Activated CD4-positive, alpha-beta memory T cell treated with anti-CD3 and anti-CD28 coated beads for 36 hours (primary cell): ENCODE measurements around the gene MED13L. TPM values are rescaled to one million over a fixed set of nuclear protein-coding genes. Genes with fewer than 3 reads are reported as not detected.

Experiments
- CTCF ChIA-PET: fragments of 350-600 bp; sonication (Branson Sonifier 250); formaldehyde crosslinking; loops from one replicate; lab custom pipeline; 2021; ENCODE audit warnings: antibody characterized with exemption, inconsistent platforms; lab: Charles Lee
- POLR2A ChIA-PET: fragments of 350-600 bp; sonication (Branson Sonifier 250); formaldehyde crosslinking; loops from one replicate; lab custom pipeline; 2021; ENCODE audit warnings: antibody characterized with exemption; lab: Charles Lee
- DNase-seq: peaks from one replicate; pipeline ENCODE4 v3.0.0-alpha.2; 2020
- H3K27ac Mint-ChIP-seq: one replicate; pipeline ENCODE4 v1.8.0; 2021; ENCODE audit warnings: mixed read lengths
- H3K27me3 Mint-ChIP-seq: one replicate; pipeline ENCODE4 v1.8.0; 2021; ENCODE audit warnings: mixed read lengths
- H3K36me3 Mint-ChIP-seq: one replicate; pipeline ENCODE4 v1.8.0; 2021; ENCODE audit warnings: mixed read lengths
- H3K4me1 Mint-ChIP-seq: one replicate; pipeline ENCODE4 v1.8.0; 2021; ENCODE audit warnings: low read depth, mixed read lengths
- H3K4me3 Mint-ChIP-seq: one replicate; pipeline ENCODE4 v1.8.0; 2021; ENCODE audit warnings: mild to moderate bottlenecking, mixed read lengths
- H3K9me3 Mint-ChIP-seq: one replicate; pipeline ENCODE4 v1.8.0; 2021; ENCODE audit warnings: mixed read lengths
- intact Hi-C: fragments of 100-400 bp; cut with micrococcal nuclease; formaldehyde crosslinking; loops from one replicate; pipeline ENCODE4 v1.15.1; 2023
- total RNA-seq, 2 experiments: library from RNA; stranded (reverse); gene quantifications; one replicate each; pipeline ENCODE4 v1.2.3, GENCODE V29; 2021

Gene MED13L
- total RNA-seq, 2 experiments from 2014 or later = 37.7 to 41.4 TPM

- ChIA-PET CTCF (no interaction called here), POLR2A (no interaction called here)
- Mint-ChIP-seq H3K9me3 (no peaks in the 10 kb centered on the region), H3K36me3 (no peaks in the 10 kb centered on the region), H3K4me3 (no peak overlapping the region), H3K4me1 (no peaks in the 10 kb centered on the region), H3K27ac (no peak overlapping the region), H3K27me3 (no peaks in the 10 kb centered on the region)
- no peak for DNase-seq
- intact Hi-C loops = no loop called here
Measured at GRCh38 chr12:115944392-115944742, 333.1 kb downstream of the MED13L start.

DNA sequence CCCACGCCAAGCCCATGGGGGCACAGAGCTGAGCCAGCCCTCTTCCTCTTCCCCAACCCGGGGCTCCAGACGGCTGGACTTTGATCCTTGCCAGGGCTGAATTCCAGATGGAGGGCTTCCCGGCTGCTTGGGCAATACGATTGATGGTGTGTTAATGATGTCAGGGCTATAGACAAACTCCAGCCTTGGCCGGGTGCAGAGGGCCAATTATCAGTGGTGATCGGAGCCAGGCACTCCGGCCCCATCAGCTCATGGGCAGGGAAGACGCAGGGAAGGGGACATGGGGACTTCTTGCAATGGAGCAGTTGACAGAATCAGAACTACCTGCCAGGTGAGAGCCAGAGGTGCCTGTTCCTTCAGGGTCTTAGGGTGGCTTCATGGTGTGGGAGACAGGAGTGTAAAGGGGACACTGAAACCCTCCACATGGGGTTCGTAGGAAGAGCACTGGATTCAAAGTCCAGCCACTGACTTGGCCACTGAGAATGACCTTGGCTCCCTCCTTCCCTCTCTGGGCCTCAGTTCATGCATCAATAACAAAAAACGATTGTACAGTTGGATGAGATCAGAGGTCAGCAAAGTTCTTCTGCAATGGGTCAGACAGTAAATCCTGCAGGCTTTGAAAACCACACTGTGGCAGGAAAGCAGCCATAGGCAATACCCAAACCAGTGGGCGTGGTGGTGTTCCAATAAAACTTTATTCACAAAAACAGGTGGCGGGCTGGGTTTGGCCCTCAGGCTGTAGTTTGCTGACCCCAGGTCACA, 333.7 kb downstream of the MED13L start:
- no peak overlapping the region for H3K27ac Mint-ChIP-seq
- ChIA-PET CTCF (no interaction called here), POLR2A (no interaction called here)
- H3K4me1 Mint-ChIP-seq = no peaks in the 10 kb centered on the region
- H3K36me3 Mint-ChIP-seq = no peaks in the 10 kb centered on the region
- DNase-seq = no peak
- H3K4me3 Mint-ChIP-seq = no peak overlapping the region
- peaks cover 5% of the 10 kb centered on the region for H3K9me3 Mint-ChIP-seq
- intact Hi-C loops = no loop called here
- peaks cover under 1% of the 10 kb centered on the region for H3K27me3 Mint-ChIP-seq

DNA sequence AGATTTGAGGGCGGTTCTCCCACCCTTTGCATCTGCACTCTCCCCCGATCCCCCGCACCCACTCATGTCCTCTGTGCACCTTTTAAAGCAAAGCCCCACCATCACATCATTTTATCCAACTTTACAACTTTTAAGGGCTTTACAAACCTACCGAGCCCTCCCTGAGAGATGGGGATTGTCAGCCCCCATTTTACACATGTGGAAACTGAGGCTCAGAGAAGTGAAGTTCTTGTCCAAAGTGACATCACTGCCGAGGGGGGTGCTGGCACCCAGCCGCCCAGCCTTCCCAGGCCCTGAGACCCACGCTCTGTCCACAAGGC, 334.2 kb downstream of the MED13L start:
- Mint-ChIP-seq H3K27ac (no peak overlapping the region), H3K4me3 (no peak overlapping the region), H3K9me3 (peaks cover 8% of the 10 kb centered on the region), H3K27me3 (peaks cover 2% of the 10 kb centered on the region), H3K4me1 (no peaks in the 10 kb centered on the region), H3K36me3 (no peaks in the 10 kb centered on the region)
- CTCF ChIA-PET = no interaction called here
- POLR2A ChIA-PET = no interaction called here
- no peak for DNase-seq
- intact Hi-C loops = no loop called here

DNA sequence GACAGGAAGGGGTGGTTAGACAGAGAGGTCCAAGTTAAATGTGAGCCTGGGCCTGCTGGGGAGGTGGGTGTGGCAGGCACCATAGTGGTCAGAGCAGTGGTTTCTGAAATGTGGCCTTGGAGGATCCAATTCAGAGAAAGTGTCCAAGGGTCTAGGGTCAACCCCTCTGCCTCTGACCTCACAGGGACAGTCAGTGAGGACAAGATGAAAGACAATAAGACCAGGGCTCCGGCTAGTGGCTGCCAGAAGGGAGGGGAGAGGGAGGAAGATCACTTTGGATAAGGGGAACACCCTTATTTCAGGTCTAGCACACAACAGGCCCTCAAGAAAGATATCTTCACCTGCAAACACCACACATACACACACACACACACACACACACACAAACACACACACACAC, 335.1 kb downstream of the MED13L start:
- H3K4me3 Mint-ChIP-seq = no peak overlapping the region
- peaks cover 2% of the 10 kb centered on the region for H3K27me3 Mint-ChIP-seq
- no peak for DNase-seq
- intact Hi-C loops = no loop called here
- H3K4me1 Mint-ChIP-seq = no peaks in the 10 kb centered on the region
- H3K9me3 Mint-ChIP-seq = peaks cover 8% of the 10 kb centered on the region
- no peak overlapping the region for H3K27ac Mint-ChIP-seq
- ChIA-PET POLR2A (no interaction called here), CTCF (no interaction called here)
- no peaks in the 10 kb centered on the region for H3K36me3 Mint-ChIP-seq

DNA sequence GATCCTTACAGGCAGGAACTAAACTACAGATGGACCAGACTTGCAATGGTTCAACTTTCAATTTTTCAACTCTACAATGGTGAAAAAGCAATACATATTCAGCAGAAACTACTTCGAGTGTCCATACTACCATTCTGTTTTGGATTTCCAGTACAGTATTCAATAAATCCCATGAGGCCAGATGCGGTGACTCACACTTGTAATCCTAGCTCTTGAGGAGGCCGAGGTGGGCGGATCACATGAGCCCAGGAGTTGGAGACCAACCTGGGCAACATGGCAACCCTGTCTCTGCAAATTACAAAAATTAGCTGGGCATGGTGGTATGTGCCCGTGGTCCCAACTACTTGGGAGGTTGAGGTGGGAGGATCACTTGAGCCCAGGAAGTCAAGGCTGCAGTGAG, 336.1 kb downstream of the MED13L start:
- H3K4me3 Mint-ChIP-seq = no peak overlapping the region
- no peaks in the 10 kb centered on the region for H3K36me3 Mint-ChIP-seq
- ChIA-PET POLR2A (no interaction called here), CTCF (interaction anchor here (0.6 kb wide), 1 partner anchor 652 kb away, joined by 3 read pairs; no protein-coding TSS in a partner anchor)
- no peak for DNase-seq
- peaks cover 2% of the 10 kb centered on the region for H3K27me3 Mint-ChIP-seq
- no peaks in the 10 kb centered on the region for H3K4me1 Mint-ChIP-seq
- intact Hi-C loops = no loop called here
- H3K9me3 Mint-ChIP-seq = peaks cover 8% of the 10 kb centered on the region
- no peak overlapping the region for H3K27ac Mint-ChIP-seq

GRCh38 chr12:115938794-115939377, 338.6 kb downstream of the MED13L start:
- CTCF ChIA-PET = no interaction called here
- H3K27ac Mint-ChIP-seq = no peak overlapping the region

DNA sequence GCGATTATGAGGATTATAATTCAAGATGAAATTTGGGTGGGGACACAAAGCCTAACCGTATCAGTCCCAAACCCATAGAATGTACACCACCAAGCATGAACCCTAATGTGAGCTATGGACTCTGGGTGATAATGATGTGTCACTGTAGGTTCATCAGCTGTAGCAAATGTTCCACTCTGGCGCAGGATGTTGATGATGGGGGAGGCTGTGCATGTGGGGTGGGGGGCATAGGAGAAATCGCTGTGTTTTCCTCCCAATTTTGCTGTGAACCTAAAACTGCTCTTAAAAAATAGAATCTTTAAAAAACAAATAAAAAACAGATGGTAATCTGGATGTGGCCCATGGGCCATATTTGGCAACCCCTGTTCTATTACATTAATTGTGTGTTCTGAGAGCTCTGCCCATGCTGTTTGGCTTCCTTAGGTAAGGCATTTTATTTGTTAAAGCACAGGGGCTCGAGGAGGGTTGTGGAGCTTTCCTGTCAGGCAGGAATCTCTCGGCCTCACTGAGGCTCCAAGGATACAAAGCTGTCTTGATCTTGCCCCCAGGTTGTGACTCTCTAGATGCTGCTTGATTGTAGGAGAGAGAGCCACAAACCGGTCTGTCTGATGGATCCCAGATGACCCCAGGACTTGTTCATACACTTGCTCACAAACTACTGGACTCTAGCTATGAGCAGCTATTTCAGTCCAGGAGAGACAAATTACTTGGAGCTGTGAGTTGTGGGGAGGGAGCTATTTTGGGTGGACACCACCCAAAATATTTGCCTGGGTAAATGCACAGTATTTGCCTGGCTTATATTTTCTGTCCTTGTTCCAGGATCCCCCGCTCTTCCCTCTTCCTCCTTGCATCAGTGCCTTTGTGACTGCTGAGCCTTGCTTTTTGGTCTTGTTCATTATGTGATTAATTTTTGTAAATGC, 340.2 kb downstream of the MED13L start:
- Mint-ChIP-seq H3K36me3 (no peaks in the 10 kb centered on the region), H3K27me3 (peaks cover 2% of the 10 kb centered on the region), H3K4me1 (no peaks in the 10 kb centered on the region), H3K9me3 (peaks cover 8% of the 10 kb centered on the region), H3K4me3 (no peak overlapping the region), H3K27ac (no peak overlapping the region)
- ChIA-PET POLR2A (no interaction called here), CTCF (interaction anchor here (1.3 to 1.8 kb wide), 2 partner anchors 19 to 1957 kb away, joined by 4 to 8 read pairs; no protein-coding TSS in a partner anchor)
- no peak for DNase-seq
- intact Hi-C loops = no loop called here

More at GRCh38 chr12:115938794-115939377, 338.6 kb downstream of the MED13L start:
- Mint-ChIP-seq H3K9me3 (peaks cover 8% of the 10 kb centered on the region), H3K4me1 (no peaks in the 10 kb centered on the region), H3K27me3 (peaks cover 2% of the 10 kb centered on the region), H3K4me3 (no peak overlapping the region), H3K36me3 (no peaks in the 10 kb centered on the region)
- intact Hi-C loops = no loop called here
- POLR2A ChIA-PET = no interaction called here
- DNase-seq = no peak

GRCh38 chr12:115934877-115935276, 342.6 kb downstream of the MED13L start:
- Mint-ChIP-seq H3K27ac (no peak overlapping the region), H3K4me1 (no peaks in the 10 kb centered on the region), H3K27me3 (peaks cover 5% of the 10 kb centered on the region), H3K4me3 (no peak overlapping the region), H3K9me3 (peaks cover 8% of the 10 kb centered on the region), H3K36me3 (no peaks in the 10 kb centered on the region)
- intact Hi-C loops = no loop called here
- ChIA-PET CTCF (no interaction called here), POLR2A (no interaction called here)
- DNase-seq = no peak

GRCh38 chr12:115934046-115934445, 343.4 kb downstream of the MED13L start:
- Mint-ChIP-seq H3K36me3 (no peaks in the 10 kb centered on the region), H3K9me3 (peaks cover 6% of the 10 kb centered on the region), H3K27me3 (peaks cover 5% of the 10 kb centered on the region), H3K4me3 (no peak overlapping the region), H3K4me1 (no peaks in the 10 kb centered on the region), H3K27ac (no peak overlapping the region)
- no peak for DNase-seq
- intact Hi-C loops = no loop called here
- ChIA-PET CTCF (no interaction called here), POLR2A (no interaction called here)

GRCh38 chr12:115932066-115932465, 345.4 kb downstream of the MED13L start:
- Mint-ChIP-seq H3K9me3 (no peaks in the 10 kb centered on the region), H3K4me1 (no peaks in the 10 kb centered on the region), H3K27ac (no peak overlapping the region), H3K4me3 (no peak overlapping the region), H3K36me3 (no peaks in the 10 kb centered on the region), H3K27me3 (peaks cover 3% of the 10 kb centered on the region)
- DNase-seq = no peak
- ChIA-PET POLR2A (no interaction called here), CTCF (no interaction called here)
- intact Hi-C loops = no loop called here

DNA sequence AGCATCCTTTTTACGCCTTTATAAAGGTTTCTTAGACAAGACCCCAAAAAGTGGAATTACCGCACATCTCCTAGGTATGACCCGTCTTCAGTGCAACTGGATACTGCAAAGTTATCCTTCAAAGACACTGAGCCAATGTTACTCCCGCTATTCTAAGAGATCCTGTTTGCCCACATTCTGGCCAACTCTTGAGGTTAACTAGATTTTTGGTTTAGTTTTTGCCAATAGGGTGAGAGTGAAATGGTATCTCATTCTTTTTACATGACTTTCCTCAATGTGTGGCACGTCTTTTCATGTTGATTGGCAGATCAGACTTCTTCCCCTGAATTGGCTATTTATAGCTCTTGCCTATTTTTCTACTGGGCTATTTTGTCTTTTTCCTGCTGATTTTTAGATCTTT, 347.2 kb downstream of the MED13L start:
- ChIA-PET CTCF (interaction anchor here (0.8 kb wide), 1 partner anchor 1305 kb away, joined by 3 read pairs; no protein-coding TSS in a partner anchor), POLR2A (no interaction called here)
- Mint-ChIP-seq H3K36me3 (no peaks in the 10 kb centered on the region), H3K27ac (no peak overlapping the region), H3K4me1 (no peaks in the 10 kb centered on the region), H3K4me3 (no peak overlapping the region), H3K27me3 (peaks cover 3% of the 10 kb centered on the region), H3K9me3 (no peaks in the 10 kb centered on the region)
- intact Hi-C loops = no loop called here
- no peak for DNase-seq

GRCh38 chr12:115926037-115926670, 351.3 kb downstream of the MED13L start:
- Mint-ChIP-seq H3K4me1 (no peaks in the 10 kb centered on the region), H3K36me3 (no peaks in the 10 kb centered on the region), H3K9me3 (peaks cover 12% of the 10 kb centered on the region), H3K27me3 (peaks cover 9% of the 10 kb centered on the region), H3K4me3 (no peak overlapping the region), H3K27ac (no peak overlapping the region)
- DNase-seq = no peak
- ChIA-PET POLR2A (no interaction called here), CTCF (interaction anchor here (1.5 kb wide), 1 partner anchor 1945 kb away, joined by 4 read pairs; no protein-coding TSS in a partner anchor)
- intact Hi-C loops = no loop called here
